ENCODE data around the gene GPR108. TPM values are rescaled to one million over a fixed set of nuclear protein-coding genes. Genes with fewer than 3 reads are reported as not detected.

The GPR108 gene
- total and polyA plus RNA-seq, 2 donors from 2014 or later, result 113 to 144 TPM

- H3K27me3 ChIP-seq (ENCODE audit: control insufficient read depth, insufficient read depth, low read length), result no peaks in the 10 kb centered on the region
- no peak within 1 kb of the TSS for H3K4me3 ChIP-seq (ENCODE audit: low read length in 3 of 3)
- no peak within 1 kb of the TSS for H3K27ac ChIP-seq (ENCODE audit: low read depth in 2 of 2, low read length in 2 of 2)
- H3K9me3 ChIP-seq (ENCODE audit: control insufficient read depth in 2 of 3, insufficient read depth in 1 of 3, low read length in 3 of 3), result no peaks in the 10 kb centered on the region
- peaks cover 0 to 3% (median 2%) of the 10 kb centered on the region in 3 donors for H3K4me1 ChIP-seq (ENCODE audit: control insufficient read depth in 2 of 3, insufficient read depth in 2 of 3, low read depth in 1 of 3, low read length in 3 of 3)
- no peaks in the 10 kb centered on the region for H3K36me3 ChIP-seq (ENCODE audit: control insufficient read depth in 2 of 3, insufficient read depth in 3 of 3, low read length in 3 of 3)
- intact Hi-C loops (cut with DNase I), result no loop called here
- peak in 1 of 5 donors; percentile 72 for DNase-seq
- FAIRE-seq, result no peak
- H3K9ac ChIP-seq (ENCODE audit: low read length in 3 of 3), result no peak within 1 kb of the TSS
- TF ChIP-seq CTCF (IDR thresholded peaks at IDR 0.05; ENCODE audit: borderline replicate concordance, extremely low read depth, insufficient read depth), result no peak
Measured at GRCh38 chr19:6720369-6721137, 16.8 kb downstream of the GPR108 start, which contains the start of gene C3. C3 (minus strand) TSS chr19:6720650; CDS start chr19:6720589, 61 bp downstream.

GRCh38 chr19:6719992-6720368 is 17.4 kb downstream of the GPR108 start:
- DNase-seq (no peak), FAIRE-seq (no peak)
- TF ChIP-seq CTCF (IDR thresholded peaks at IDR 0.05; ENCODE audit: borderline replicate concordance, extremely low read depth, insufficient read depth), result no peak
- Histone ChIP-seq H3K27me3 (ENCODE audit: control insufficient read depth, insufficient read depth, low read length) (no peaks in the 10 kb centered on the region), H3K9ac (ENCODE audit: low read length in 3 of 3) (no peak overlapping the region), H3K4me1 (ENCODE audit: control insufficient read depth in 2 of 3, insufficient read depth in 2 of 3, low read depth in 1 of 3, low read length in 3 of 3) (peaks cover 0 to 2% (median 0%) of the 10 kb centered on the region in 3 donors), H3K4me3 (ENCODE audit: low read length in 3 of 3) (no peak overlapping the region), H3K9me3 (ENCODE audit: control insufficient read depth in 2 of 3, insufficient read depth in 1 of 3, low read length in 3 of 3) (no peaks in the 10 kb centered on the region), H3K36me3 (ENCODE audit: control insufficient read depth in 2 of 3, insufficient read depth in 3 of 3, low read length in 3 of 3) (no peaks in the 10 kb centered on the region), H3K27ac (ENCODE audit: low read depth in 2 of 2, low read length in 2 of 2) (no peak overlapping the region)
- intact Hi-C loops (cut with DNase I), result no loop called here

DNA sequence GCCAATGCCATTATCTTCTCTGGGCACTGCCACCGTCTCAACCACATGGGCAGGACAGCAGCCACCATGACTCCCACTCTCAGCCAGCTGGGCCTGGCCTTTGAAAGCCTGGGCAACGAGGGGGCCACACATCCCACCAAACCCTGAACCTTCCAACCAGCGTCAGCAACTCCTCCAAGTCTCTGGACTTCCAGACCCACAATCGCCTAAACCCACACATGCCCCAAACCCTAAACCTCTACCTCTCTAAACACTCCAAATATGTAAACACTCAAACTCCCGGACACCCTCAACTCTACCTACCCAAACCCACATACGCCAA is 17.9 kb downstream of the GPR108 start:
- intact Hi-C loops (cut with DNase I), result no loop called here
- no peak for FAIRE-seq
- Histone ChIP-seq H3K27me3 (ENCODE audit: control insufficient read depth, insufficient read depth, low read length) (no peaks in the 10 kb centered on the region), H3K36me3 (ENCODE audit: control insufficient read depth in 2 of 3, insufficient read depth in 3 of 3, low read length in 3 of 3) (no peaks in the 10 kb centered on the region), H3K27ac (ENCODE audit: low read depth in 2 of 2, low read length in 2 of 2) (no peak overlapping the region), H3K4me3 (ENCODE audit: low read length in 3 of 3) (no peak overlapping the region), H3K4me1 (ENCODE audit: control insufficient read depth in 2 of 3, insufficient read depth in 2 of 3, low read depth in 1 of 3, low read length in 3 of 3) (peaks cover 0 to 2% (median 0%) of the 10 kb centered on the region in 3 donors), H3K9ac (ENCODE audit: low read length in 3 of 3) (no peak overlapping the region), H3K9me3 (ENCODE audit: control insufficient read depth in 2 of 3, insufficient read depth in 1 of 3, low read length in 3 of 3) (no peaks in the 10 kb centered on the region)
- TF ChIP-seq CTCF (IDR thresholded peaks at IDR 0.05; ENCODE audit: borderline replicate concordance, extremely low read depth, insufficient read depth), result no peak
- no peak for DNase-seq
